ENCODE measurements around the gene CXorf66. TPM values are rescaled to one million over a fixed set of nuclear protein-coding genes. Genes with fewer than 3 reads are reported as not detected.

Gene CXorf66
- total and polyA plus RNA-seq, 2 of the 4 experiments (the other 2 are of a cell fraction), result not detected

DNA sequence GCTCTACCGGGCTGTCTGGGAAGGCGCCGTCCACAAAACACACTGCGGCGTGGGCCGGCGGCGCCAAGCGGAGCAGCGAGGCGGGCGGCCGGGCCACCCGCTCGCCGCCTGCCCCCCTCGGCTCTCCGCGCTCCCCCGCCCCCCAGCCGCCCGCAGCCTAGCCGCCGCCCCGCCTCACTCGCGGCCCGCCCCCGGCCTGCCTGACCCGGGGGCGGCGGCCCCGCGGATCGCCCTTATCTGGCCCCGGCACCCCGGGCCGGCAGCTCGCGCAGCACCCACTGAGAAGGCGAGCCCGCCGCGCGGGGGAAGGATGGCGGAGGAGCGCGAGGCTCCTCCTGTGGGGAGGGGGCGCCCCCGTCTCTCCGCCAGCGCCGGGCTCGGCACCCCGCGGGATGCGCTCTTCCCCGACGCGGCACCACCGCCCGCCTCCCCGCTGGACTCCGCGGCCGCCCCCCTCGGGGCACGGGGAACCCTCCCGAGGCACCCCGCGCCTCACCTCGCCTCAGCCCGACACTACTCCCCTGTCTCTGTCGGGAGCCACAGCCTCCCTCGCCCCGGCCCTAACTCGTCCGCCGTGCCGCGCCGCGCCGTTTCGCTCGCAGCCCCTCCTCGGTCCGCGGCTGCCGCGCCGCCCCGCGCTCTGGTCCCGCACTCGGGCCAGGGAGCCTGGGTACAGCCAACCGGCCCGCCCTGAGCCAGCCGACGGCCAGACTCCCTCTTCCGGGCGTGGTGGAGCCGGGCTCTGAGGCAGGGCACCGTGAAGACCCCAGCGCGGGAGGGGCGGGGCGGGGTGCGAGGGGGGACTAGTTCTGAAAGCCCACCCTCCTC lies 33.0 kb downstream of the CXorf66 start:
- peak; percentile 56 for ATAC-seq (ENCODE audit: low read depth)
- no TSS peak for BruUV-seq (replicated peaks)
- H3K4ac ChIP-seq (ENCODE audit: low read depth, low read length), result no peak overlapping the region
- H2AFZ ChIP-seq (replicated peaks; ENCODE audit: low read length, poor library complexity), result peak overlapping the region; percentile 87
- no peaks in the 10 kb centered on the region for H3K9me3 ChIP-seq (ENCODE audit: control insufficient read depth, insufficient read depth, low read length)
- H4K8ac ChIP-seq (ENCODE audit: low read depth in 2 of 2, low read length in 2 of 2), result peak overlapping the region in 1 of 2 experiments; percentile 56; a peak in 2 of 4 replicates
- peak overlapping the region; percentile 44; the same call in 1 of the 2 replicates for H3K14ac ChIP-seq (replicated peaks; ENCODE audit: low read depth, low read length)
- H3K23ac ChIP-seq (ENCODE audit: low read depth, low read length), result peak overlapping the region; percentile 59; the same call in 1 of the 2 replicates
- peak overlapping the region; percentile 61 for H3K9ac ChIP-seq (ENCODE audit: low read depth, low read length)
- H2BK20ac ChIP-seq (ENCODE audit: low read depth, low read length), result no peak overlapping the region
- H2BK5ac ChIP-seq (ENCODE audit: low read depth, low read length, poor library complexity, severe bottlenecking), result peak overlapping the region; percentile 81
- 0 out of 2 replicates have a peak overlapping the region, but pooled peaks have one; percentile 8 for H4K5ac ChIP-seq (ENCODE audit: low read depth, low read length)
- no peaks in the 10 kb centered on the region for H3K4me1 ChIP-seq (ENCODE audit: control insufficient read depth, insufficient read depth, low read length)
- in situ Hi-C loops (cut with MboI; ENCODE audit: low sequenced_read_pairs) (no loop called here), dilution Hi-C loops (cut with HindIII; ENCODE audit: low sequenced_read_pairs, unreplicated experiment) (no loop called here), intact Hi-C loops (cut with micrococcal nuclease) (loop anchor here (5.0 to 10.0 kb wide), 3 partner anchors 100 to 207 kb away; no protein-coding TSS in a partner anchor)
- WGBS, 2 experiments (ENCODE audit: extremely low coverage in 2 of 2, insufficient read length in 1 of 2), result 18% methylated on average over 15 of the region's 109 CpGs; no CpG with 5 or more reads in 1 of the 2 experiments
- H3K18ac ChIP-seq (ENCODE audit: low read depth, low read length), result peak overlapping the region; percentile 45; the same call in 1 of the 2 replicates
- peaks cover 0 to 6% of the 10 kb centered on the region in 2 experiments; a peak in 1 of 4 replicates for H3K79me1 ChIP-seq (ENCODE audit: low read depth in 1 of 2, low read length in 2 of 2)
- H3K4me2 ChIP-seq (ENCODE audit: low read depth, low read length), result no peak overlapping the region
- ChIA-PET POLR2A (ENCODE audit: unreplicated experiment) (interaction anchor here (0.6 kb wide), 1 partner anchor 41 kb away, joined by 4 read pairs; no protein-coding TSS in a partner anchor), CTCF (no interaction called here)
- no peak overlapping the region for H2BK120ac ChIP-seq (ENCODE audit: low read depth, low read length)
- H2AK5ac ChIP-seq (ENCODE audit: low read depth, low read length), result peak overlapping the region; percentile 10; the same call in 1 of the 2 replicates
- DNase-seq, result peak; percentile 26
- H4K20me1 ChIP-seq (ENCODE audit: insufficient read depth, low read length), result 0 out of 2 replicates have a peak, but pooled peaks cover 4% of the 10 kb centered on the region
- no peaks in the 10 kb centered on the region for H3K27me3 ChIP-seq (ENCODE audit: control insufficient read depth, insufficient read depth, low read length)
- H3K4me3 ChIP-seq (ENCODE audit: insufficient read depth, low read depth, low read length), result peak overlapping the region; percentile 80
- H3K56ac ChIP-seq (ENCODE audit: extremely low read depth, insufficient read depth, low read length), result peak overlapping the region; percentile 71; the same call in 1 of the 2 replicates
- H3K9me1 ChIP-seq (ENCODE audit: insufficient read depth, low read length), result no peaks in the 10 kb centered on the region
- TF ChIP-seq MAFK (IDR thresholded peaks at IDR 0.05; ENCODE audit: low read depth, low read length), result no peak
- no peak for TF ChIP-seq BHLHE40 (IDR thresholded peaks at IDR 0.05; ENCODE audit: low read depth, low read length)
- TF ChIP-seq POLR2A (IDR thresholded peaks at IDR 0.05; ENCODE audit: low read depth, low read length), result no peak; the same call in 1 of the 2 replicates
- no peak for TF ChIP-seq RFX5 (IDR thresholded peaks at IDR 0.05; ENCODE audit: low read depth, low read length)
- no peak for TF ChIP-seq RCOR1 (IDR thresholded peaks at IDR 0.05; ENCODE audit: insufficient replicate concordance, low read length)
- no peak for TF ChIP-seq CHD1 (IDR thresholded peaks at IDR 0.05; ENCODE audit: low read depth, low read length)
- no peak for TF ChIP-seq SMC3 (IDR thresholded peaks at IDR 0.05; ENCODE audit: low read depth, low read length)
- TF ChIP-seq, protein P1, sequence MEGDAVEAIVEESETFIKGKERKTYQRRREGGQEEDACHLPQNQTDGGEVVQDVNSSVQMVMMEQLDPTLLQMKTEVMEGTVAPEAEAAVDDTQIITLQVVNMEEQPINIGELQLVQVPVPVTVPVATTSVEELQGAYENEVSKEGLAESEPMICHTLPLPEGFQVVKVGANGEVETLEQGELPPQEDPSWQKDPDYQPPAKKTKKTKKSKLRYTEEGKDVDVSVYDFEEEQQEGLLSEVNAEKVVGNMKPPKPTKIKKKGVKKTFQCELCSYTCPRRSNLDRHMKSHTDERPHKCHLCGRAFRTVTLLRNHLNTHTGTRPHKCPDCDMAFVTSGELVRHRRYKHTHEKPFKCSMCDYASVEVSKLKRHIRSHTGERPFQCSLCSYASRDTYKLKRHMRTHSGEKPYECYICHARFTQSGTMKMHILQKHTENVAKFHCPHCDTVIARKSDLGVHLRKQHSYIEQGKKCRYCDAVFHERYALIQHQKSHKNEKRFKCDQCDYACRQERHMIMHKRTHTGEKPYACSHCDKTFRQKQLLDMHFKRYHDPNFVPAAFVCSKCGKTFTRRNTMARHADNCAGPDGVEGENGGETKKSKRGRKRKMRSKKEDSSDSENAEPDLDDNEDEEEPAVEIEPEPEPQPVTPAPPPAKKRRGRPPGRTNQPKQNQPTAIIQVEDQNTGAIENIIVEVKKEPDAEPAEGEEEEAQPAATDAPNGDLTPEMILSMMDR (conservative IDR thresholded peaks at IDR 0.05; ENCODE audit: low read depth, low read length), result no peak
- TF ChIP-seq FOS (IDR thresholded peaks at IDR 0.05; ENCODE audit: low read depth, low read length), result no peak
- no peak for TF ChIP-seq MXI1 (IDR thresholded peaks at IDR 0.05; ENCODE audit: borderline replicate concordance, low read depth, low read length)
- no peak for TF ChIP-seq NFE2L2 (IDR thresholded peaks at IDR 0.05; ENCODE audit: low read depth, low read length)
- peak overlapping the region; percentile 72 for H4K91ac ChIP-seq (ENCODE audit: insufficient read depth, low read depth, low read length)
- H2BK15ac ChIP-seq (ENCODE audit: low read depth, low read length), result no peak overlapping the region
- H3K27ac ChIP-seq (ENCODE audit: insufficient read depth, low read length), result peak overlapping the region; percentile 82
- peak overlapping the region; percentile 95 for H2AK9ac ChIP-seq (replicated peaks; ENCODE audit: low read depth, low read length, poor library complexity)
- no peaks in the 10 kb centered on the region for H3K36me3 ChIP-seq (ENCODE audit: control insufficient read depth, insufficient read depth, low read length)

Data from IMR-90 (cell line).